ENCODE results near the gene PLCB1.
"Not testable (repeated sequence)": the region's sequence is repeated elsewhere in the genome, so short reads cannot be mapped to it uniquely, and the experiment has no call there.

The PLCB1 gene

DNA sequence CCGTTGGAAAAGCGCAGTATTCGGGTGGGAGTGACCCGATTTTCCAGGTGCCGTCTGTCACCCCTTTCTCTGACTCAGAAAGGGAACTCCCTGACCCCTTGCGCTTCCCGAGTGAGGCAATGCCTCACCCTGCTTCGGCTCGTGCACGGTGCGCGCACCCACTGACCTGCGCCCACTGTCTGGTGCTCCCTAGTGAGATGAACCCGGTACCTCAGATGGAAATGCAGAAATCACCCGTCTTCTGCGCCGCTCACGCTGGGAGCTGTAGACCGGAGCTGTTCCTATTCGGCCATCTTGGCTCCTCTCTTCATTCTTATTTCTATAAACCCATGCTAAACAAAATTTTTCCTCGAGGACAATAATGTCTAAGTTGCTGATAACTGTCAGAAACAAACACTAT, 17.5 kb upstream of the PLCB1 start:
- H4K91ac ChIP-seq (ENCODE audit: low read depth, low read length, poor library complexity); H3K18ac ChIP-seq (ENCODE audit: low read length); DNase-seq (ENCODE audit: low spot score); H3K27ac ChIP-seq (replicated peaks; ENCODE audit: low read length); H2BK5ac ChIP-seq (ENCODE audit: low read length); H3K23ac ChIP-seq (ENCODE audit: low read depth, low read length, poor library complexity); H3K4ac ChIP-seq (ENCODE audit: low read length); H3K9ac ChIP-seq (ENCODE audit: low read depth, low read length, poor library complexity); H3K9me3 ChIP-seq (replicated peaks in 1 of 2; ENCODE audit: control insufficient read depth in 2 of 2, insufficient read depth in 1 of 2, low read depth in 1 of 2, low read length in 2 of 2); H2BK12ac ChIP-seq (ENCODE audit: low read length); H3K4me1 ChIP-seq (ENCODE audit: control insufficient read depth in 2 of 2, insufficient read depth in 1 of 2, low read depth in 1 of 2, low read length in 2 of 2); H3K79me1 ChIP-seq (ENCODE audit: low read depth, low read length); H2BK120ac ChIP-seq (ENCODE audit: low read depth, low read length); H3K36me3 ChIP-seq (replicated peaks in 1 of 2; ENCODE audit: control insufficient read depth in 2 of 2, insufficient read depth in 2 of 2, low read length in 2 of 2); H2AK5ac ChIP-seq (ENCODE audit: low read depth, low read length); H3K4me3 ChIP-seq (ENCODE audit: low read length in 2 of 2); H4K8ac ChIP-seq (ENCODE audit: low read depth, low read length); H3K27me3 ChIP-seq (ENCODE audit: control insufficient read depth in 3 of 3, insufficient read depth in 3 of 3, low read depth in 1 of 3, low read length in 3 of 3); H3K14ac ChIP-seq (ENCODE audit: low read length); H3K4me2 ChIP-seq (ENCODE audit: insufficient read depth, low read length, poor library complexity, severe bottlenecking); H2BK15ac ChIP-seq (ENCODE audit: low read length): not testable (repeated sequence)
- H2AFZ ChIP-seq (ENCODE audit: low read length): peak overlapping the region; percentile 43
- WGBS, 2 donors (ENCODE audit: extremely low coverage in 2 of 2, insufficient read length in 2 of 2, insufficient replicate concordance in 1 of 2): no CpG with 5 or more reads among the region's 21 CpGs

DNA sequence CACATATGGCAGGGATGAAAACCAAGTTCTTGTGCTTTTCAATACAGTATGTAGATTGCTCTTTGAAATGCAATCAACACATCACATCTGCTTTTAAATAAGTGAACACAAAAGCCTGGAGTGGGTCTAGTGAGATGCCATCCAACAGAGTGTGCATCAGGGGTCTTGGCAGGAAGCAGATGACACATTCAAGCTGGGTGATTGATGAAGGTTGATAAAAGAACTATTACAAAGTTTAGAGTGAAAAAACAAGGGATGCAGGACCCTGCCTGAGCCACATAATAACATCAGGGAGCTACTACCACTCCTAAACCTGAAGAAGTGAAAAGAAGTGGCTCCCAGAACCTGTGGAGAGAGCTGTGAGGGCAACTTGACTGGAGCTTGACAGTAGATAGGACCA, 16.6 kb upstream of the PLCB1 start:
- no peak overlapping the region for H4K91ac ChIP-seq (ENCODE audit: low read depth, low read length, poor library complexity)
- H3K79me1 ChIP-seq (ENCODE audit: low read depth, low read length): no peaks in the 10 kb centered on the region
- no peaks in the 10 kb centered on the region for H3K4me1 ChIP-seq (ENCODE audit: control insufficient read depth in 2 of 2, insufficient read depth in 1 of 2, low read depth in 1 of 2, low read length in 2 of 2)
- no peak overlapping the region for H2BK15ac ChIP-seq (ENCODE audit: low read length)
- peaks cover 0 to 2% of the 10 kb centered on the region in 2 donors for H3K36me3 ChIP-seq (replicated peaks in 1 of 2; ENCODE audit: control insufficient read depth in 2 of 2, insufficient read depth in 2 of 2, low read length in 2 of 2)
- H2AK5ac ChIP-seq (ENCODE audit: low read depth, low read length): no peak overlapping the region
- no peak overlapping the region for H3K27ac ChIP-seq (replicated peaks; ENCODE audit: low read length)
- no peak overlapping the region for H3K4me3 ChIP-seq (ENCODE audit: low read length in 2 of 2)
- H3K27me3 ChIP-seq (ENCODE audit: control insufficient read depth in 3 of 3, insufficient read depth in 3 of 3, low read depth in 1 of 3, low read length in 3 of 3): no peaks in the 10 kb centered on the region
- DNase-seq (ENCODE audit: low spot score): no peak
- H2AFZ ChIP-seq (ENCODE audit: low read length): no peak overlapping the region
- no peak overlapping the region for H2BK5ac ChIP-seq (ENCODE audit: low read length)
- H3K4me2 ChIP-seq (ENCODE audit: insufficient read depth, low read length, poor library complexity, severe bottlenecking): no peak overlapping the region
- H4K8ac ChIP-seq (ENCODE audit: low read depth, low read length): no peak overlapping the region
- H3K9ac ChIP-seq (ENCODE audit: low read depth, low read length, poor library complexity): no peak overlapping the region
- H3K4ac ChIP-seq (ENCODE audit: low read length): no peak overlapping the region
- no peaks in the 10 kb centered on the region for H3K9me3 ChIP-seq (replicated peaks in 1 of 2; ENCODE audit: control insufficient read depth in 2 of 2, insufficient read depth in 1 of 2, low read depth in 1 of 2, low read length in 2 of 2)
- no peak overlapping the region for H2BK12ac ChIP-seq (ENCODE audit: low read length)
- H3K14ac ChIP-seq (ENCODE audit: low read length): no peak overlapping the region
- H2BK120ac ChIP-seq (ENCODE audit: low read depth, low read length): no peak overlapping the region
- H3K23ac ChIP-seq (ENCODE audit: low read depth, low read length, poor library complexity): no peak overlapping the region
- H3K18ac ChIP-seq (ENCODE audit: low read length): no peak overlapping the region

DNA sequence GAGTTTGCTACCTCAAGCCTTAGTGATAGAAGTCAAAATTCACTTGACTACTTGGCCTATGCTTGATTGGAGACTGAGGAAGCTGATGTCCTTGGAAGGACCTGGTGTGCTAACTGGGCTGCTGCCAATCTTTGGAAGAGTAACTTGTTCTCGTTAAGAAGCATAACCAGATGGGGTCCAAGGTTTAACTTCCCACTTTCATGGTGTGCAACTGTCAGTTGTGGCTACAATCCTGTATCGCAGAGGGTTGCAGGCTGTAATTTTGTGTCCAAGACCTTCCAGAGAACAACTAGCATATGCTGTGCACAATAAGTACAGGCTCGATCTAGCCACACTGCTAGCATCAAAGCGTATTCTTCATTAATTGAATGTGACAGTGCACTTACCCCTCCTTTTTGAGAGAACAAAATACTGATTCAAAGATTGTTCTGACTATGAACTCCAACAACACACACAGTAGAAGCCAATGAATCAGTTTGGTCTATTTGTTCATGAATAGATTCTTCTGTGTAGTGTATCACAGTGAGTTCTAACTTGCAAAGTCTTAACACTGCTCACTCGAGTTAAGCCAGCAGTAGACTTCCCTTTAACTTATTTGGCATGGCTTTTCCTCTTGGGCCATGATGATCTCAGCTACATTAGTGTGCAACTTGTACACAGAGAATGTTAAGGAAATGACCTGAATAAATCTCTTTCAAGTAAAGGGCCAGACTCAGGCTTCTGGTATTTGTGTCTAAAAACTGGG, 15.8 kb upstream of the PLCB1 start:
- no peak overlapping the region for H4K8ac ChIP-seq (ENCODE audit: low read depth, low read length)
- H2BK120ac ChIP-seq (ENCODE audit: low read depth, low read length): no peak overlapping the region
- H2BK12ac ChIP-seq (ENCODE audit: low read length): no peak overlapping the region
- no CpG with 5 or more reads among the region's 5 CpGs for WGBS, 2 donors (ENCODE audit: extremely low coverage in 2 of 2, insufficient read length in 2 of 2, insufficient replicate concordance in 1 of 2)
- no peaks in the 10 kb centered on the region for H3K79me1 ChIP-seq (ENCODE audit: low read depth, low read length)
- H2BK5ac ChIP-seq (ENCODE audit: low read length): no peak overlapping the region
- H3K4me2 ChIP-seq (ENCODE audit: insufficient read depth, low read length, poor library complexity, severe bottlenecking): no peak overlapping the region
- peaks cover 0 to 2% of the 10 kb centered on the region in 2 donors for H3K36me3 ChIP-seq (replicated peaks in 1 of 2; ENCODE audit: control insufficient read depth in 2 of 2, insufficient read depth in 2 of 2, low read length in 2 of 2)
- no peak overlapping the region for H3K23ac ChIP-seq (ENCODE audit: low read depth, low read length, poor library complexity)
- H2BK15ac ChIP-seq (ENCODE audit: low read length): no peak overlapping the region
- H3K27ac ChIP-seq (replicated peaks; ENCODE audit: low read length): no peak overlapping the region
- H3K18ac ChIP-seq (ENCODE audit: low read length): no peak overlapping the region
- H3K27me3 ChIP-seq (ENCODE audit: control insufficient read depth in 3 of 3, insufficient read depth in 3 of 3, low read depth in 1 of 3, low read length in 3 of 3): no peaks in the 10 kb centered on the region
- no peak for DNase-seq (ENCODE audit: low spot score)
- no peaks in the 10 kb centered on the region for H3K9me3 ChIP-seq (replicated peaks in 1 of 2; ENCODE audit: control insufficient read depth in 2 of 2, insufficient read depth in 1 of 2, low read depth in 1 of 2, low read length in 2 of 2)
- no peaks in the 10 kb centered on the region for H3K4me1 ChIP-seq (ENCODE audit: control insufficient read depth in 2 of 2, insufficient read depth in 1 of 2, low read depth in 1 of 2, low read length in 2 of 2)
- H3K4me3 ChIP-seq (ENCODE audit: low read length in 2 of 2): no peak overlapping the region
- H2AK5ac ChIP-seq (ENCODE audit: low read depth, low read length): no peak overlapping the region
- no peak overlapping the region for H3K9ac ChIP-seq (ENCODE audit: low read depth, low read length, poor library complexity)
- no peak overlapping the region for H2AFZ ChIP-seq (ENCODE audit: low read length)
- H4K91ac ChIP-seq (ENCODE audit: low read depth, low read length, poor library complexity): no peak overlapping the region
- no peak overlapping the region for H3K14ac ChIP-seq (ENCODE audit: low read length)
- no peak overlapping the region for H3K4ac ChIP-seq (ENCODE audit: low read length)

DNA sequence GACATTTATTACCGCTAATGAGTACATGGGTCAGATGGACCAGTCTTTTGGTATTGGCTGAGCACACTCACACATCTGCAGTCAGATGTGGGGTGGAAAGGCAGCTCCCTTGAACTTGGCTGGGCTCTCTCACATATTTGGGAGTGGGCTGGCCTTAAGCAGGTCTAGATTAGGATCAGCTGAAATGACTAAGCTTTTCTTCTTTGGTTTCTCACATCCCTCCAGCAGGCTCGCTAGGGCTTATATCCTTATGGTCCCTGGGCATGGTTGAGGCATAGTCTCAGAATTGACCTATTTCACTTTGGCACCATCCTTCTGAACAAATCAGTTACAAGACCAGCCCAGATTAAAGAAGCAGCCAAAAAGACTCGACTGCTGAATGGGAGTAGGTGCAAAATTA, 14.4 kb upstream of the PLCB1 start:
- DNase-seq (ENCODE audit: low spot score): no peak
- Histone ChIP-seq H3K9ac (ENCODE audit: low read depth, low read length, poor library complexity) (no peak overlapping the region), H2BK12ac (ENCODE audit: low read length) (no peak overlapping the region), H2AFZ (ENCODE audit: low read length) (no peak overlapping the region), H3K79me1 (ENCODE audit: low read depth, low read length) (no peaks in the 10 kb centered on the region), H3K4me1 (ENCODE audit: control insufficient read depth in 2 of 2, insufficient read depth in 1 of 2, low read depth in 1 of 2, low read length in 2 of 2) (no peaks in the 10 kb centered on the region), H3K36me3 (replicated peaks in 1 of 2; ENCODE audit: control insufficient read depth in 2 of 2, insufficient read depth in 2 of 2, low read length in 2 of 2) (peaks cover 0 to 2% of the 10 kb centered on the region in 2 donors), H2AK5ac (ENCODE audit: low read depth, low read length) (no peak overlapping the region), H3K9me3 (replicated peaks in 1 of 2; ENCODE audit: control insufficient read depth in 2 of 2, insufficient read depth in 1 of 2, low read depth in 1 of 2, low read length in 2 of 2) (no peaks in the 10 kb centered on the region), H3K14ac (ENCODE audit: low read length) (no peak overlapping the region), H3K4me2 (ENCODE audit: insufficient read depth, low read length, poor library complexity, severe bottlenecking) (no peak overlapping the region), H3K4me3 (ENCODE audit: low read length in 2 of 2) (no peak overlapping the region), H3K27ac (replicated peaks; ENCODE audit: low read length) (no peak overlapping the region), H3K18ac (ENCODE audit: low read length) (no peak overlapping the region), H3K4ac (ENCODE audit: low read length) (no peak overlapping the region), H2BK15ac (ENCODE audit: low read length) (no peak overlapping the region), H3K23ac (ENCODE audit: low read depth, low read length, poor library complexity) (no peak overlapping the region), H3K27me3 (ENCODE audit: control insufficient read depth in 3 of 3, insufficient read depth in 3 of 3, low read depth in 1 of 3, low read length in 3 of 3) (no peaks in the 10 kb centered on the region), H4K8ac (ENCODE audit: low read depth, low read length) (no peak overlapping the region), H4K91ac (ENCODE audit: low read depth, low read length, poor library complexity) (no peak overlapping the region), H2BK5ac (ENCODE audit: low read length) (no peak overlapping the region), H2BK120ac (ENCODE audit: low read depth, low read length) (no peak overlapping the region)
- no CpG with 5 or more reads among the region's 3 CpGs for WGBS, 2 donors (ENCODE audit: extremely low coverage in 2 of 2, insufficient read length in 2 of 2, insufficient replicate concordance in 1 of 2)

Measured in neuronal stem cell (in vitro differentiated cells).